ENCODE results near the gene PCBP3.
A peak's percentile ranks its signal among the peaks of the same experiment; 100 is the strongest.
"Not testable (repeated sequence)": the region's sequence is repeated elsewhere in the genome, so short reads cannot be mapped to it uniquely, and the experiment has no call there.

Gene PCBP3

DNA sequence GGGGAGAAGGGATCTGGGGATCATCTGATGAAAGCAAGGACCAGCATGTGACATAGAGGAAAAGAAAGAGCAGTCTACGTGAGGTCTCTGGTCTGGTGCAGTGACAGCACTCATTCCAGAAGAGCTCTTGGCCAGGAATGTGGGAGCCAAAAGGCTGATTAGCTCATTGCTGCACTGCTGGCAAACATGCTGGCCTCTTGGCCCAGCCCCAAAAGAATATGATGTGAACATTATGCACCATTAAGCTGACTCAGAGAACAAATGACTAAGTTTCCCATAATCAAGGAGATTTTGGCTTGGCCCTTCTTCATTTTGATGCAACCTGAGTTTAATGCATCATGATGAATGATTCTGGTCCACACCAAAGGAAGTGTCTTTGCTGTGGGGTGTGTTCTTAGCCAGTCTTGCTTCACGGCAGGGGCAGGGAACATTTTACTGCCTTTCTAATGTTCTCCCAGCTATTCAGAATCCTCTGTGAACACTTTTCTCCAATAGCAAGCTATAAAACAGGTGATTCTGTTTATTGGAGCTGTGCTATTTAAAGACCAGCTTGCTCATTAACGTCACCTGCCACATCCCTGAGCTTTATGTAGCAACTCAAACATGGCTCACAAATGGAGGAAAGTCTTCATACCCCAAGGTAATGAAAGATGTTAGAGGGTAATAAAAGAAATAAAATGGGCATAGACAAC is 55.1 kb downstream of the PCBP3 start:
- DNase-seq, result no peak

DNA sequence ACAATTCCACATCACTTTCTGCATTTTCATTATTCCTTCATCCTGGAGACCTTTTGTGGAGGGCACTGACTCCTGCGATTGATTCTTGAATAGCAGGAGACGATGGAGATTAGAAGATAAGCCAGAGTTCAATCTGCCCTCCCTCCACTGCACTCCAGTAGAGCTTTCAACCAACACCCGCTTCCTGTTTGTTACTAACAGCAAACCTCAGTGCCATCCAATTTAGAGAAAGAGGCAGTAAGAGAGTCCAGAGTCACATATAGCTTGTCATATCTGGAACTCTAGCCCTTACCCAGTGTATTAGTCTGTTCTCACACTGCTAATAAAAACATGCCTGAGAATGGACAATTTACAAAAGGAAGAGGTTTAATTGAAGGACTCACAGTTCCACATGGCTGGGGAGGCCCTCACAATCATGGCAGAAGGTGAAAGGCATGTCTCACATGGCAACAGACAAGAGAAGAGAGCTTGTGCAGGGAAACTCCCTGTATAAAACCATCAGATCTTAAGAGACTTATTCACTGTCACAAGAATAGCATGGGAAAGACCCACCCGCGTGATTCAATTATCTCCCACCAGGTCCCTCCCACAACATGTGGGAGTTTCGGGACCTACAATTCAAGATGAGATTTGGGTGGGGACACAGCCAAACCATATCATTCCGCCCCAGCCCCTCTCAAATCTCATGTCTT is 55.9 kb downstream of the PCBP3 start:
- DNase-seq, result no peak

DNA sequence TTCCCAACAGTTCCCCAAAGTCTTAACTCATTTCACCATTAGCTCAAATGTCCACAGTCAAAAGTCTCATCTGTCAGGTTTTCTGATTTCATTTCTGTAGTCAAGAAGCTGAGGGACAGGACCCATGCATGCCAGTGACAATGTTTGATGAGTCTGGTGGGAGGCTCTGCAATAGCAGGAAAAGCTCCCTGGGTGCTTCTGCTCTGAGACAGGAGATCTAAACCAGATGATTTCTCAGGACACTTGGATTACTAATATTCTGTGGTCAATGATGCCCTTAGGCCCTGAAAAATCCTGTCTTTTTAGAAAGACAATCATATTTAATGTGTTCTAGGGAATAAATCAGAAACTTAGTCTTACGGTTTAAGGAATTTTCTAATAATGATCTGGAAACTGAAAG is 56.4 kb downstream of the PCBP3 start:
- no peak for DNase-seq

DNA sequence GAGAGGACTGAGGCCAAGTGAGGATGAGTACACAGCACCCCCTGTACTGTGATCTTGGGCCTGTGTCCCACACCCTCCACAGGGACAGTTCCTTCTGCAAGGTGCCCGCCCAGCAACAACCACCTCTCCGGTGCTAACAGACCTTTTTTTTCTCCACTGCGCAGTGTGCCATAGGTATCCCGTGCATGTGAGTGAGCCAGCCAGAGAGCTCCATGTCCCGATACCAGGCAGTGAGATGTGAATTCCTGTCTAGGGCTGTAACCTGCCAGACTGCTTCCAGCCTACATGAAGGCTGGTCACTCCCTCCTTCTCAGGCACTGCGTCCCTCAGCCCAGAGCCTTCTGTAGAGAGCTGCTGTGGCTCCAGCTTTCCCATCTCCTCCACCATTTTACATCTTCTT is 56.9 kb downstream of the PCBP3 start:
- DNase-seq, result no peak

DNA sequence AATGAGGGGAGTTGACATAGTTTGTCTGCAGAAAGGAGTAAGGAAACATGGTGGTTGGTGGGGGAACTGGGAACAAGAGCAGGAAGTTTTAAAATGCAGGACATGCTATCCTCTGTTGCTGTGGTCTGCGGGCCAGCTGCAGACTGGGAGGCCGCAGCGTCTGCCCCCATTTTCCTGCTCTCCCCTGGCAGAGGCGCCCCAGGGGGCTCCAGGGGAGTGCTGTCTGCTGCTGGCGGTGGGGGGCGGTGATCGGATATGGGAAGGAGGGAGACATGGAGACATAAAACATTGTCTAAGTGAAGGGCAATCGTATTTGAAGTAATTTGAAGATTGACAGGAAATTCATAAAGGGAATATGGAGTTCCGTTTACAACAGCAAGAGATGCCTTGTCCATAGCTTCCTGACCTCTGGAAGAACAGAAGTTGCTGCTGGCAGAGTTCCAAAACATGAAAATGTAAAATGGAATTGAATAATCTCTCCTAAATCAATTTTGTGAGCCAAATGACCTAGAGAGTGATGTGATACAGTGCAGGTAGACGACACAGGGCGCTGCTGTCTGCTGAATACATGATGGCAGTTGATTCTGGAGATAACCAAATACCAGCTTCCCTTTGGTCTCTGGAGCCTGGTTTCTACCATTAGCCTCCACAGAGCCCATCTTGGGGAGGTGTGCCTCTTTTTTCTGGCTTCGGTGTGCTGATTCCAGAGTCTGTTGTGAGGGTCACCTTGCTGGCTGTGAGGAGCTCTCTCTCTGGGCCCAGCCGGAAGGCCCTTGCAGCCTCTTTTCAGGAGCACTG is 61.0 kb downstream of the PCBP3 start:
- no peak for DNase-seq

DNA sequence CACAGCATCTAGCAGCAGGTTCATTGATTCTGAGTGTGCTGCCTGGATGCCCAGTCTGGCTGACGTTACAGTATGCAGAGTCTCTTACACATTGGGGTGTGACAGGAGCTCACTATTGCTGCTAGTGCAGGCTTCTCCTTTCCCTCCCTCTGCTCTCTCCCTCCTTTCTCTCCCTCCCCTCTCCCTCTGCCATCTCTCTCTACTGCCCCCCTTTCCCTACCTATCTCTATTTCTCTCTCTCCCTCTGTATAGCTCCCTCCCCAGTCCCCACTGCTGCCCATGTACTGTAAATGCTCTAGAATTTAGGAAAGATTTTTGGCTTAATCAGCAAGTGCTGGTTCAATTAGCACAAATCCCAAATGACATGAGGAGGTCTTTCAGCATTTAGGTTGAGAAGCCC is 62.8 kb downstream of the PCBP3 start:
- DNase-seq, result no peak

DNA sequence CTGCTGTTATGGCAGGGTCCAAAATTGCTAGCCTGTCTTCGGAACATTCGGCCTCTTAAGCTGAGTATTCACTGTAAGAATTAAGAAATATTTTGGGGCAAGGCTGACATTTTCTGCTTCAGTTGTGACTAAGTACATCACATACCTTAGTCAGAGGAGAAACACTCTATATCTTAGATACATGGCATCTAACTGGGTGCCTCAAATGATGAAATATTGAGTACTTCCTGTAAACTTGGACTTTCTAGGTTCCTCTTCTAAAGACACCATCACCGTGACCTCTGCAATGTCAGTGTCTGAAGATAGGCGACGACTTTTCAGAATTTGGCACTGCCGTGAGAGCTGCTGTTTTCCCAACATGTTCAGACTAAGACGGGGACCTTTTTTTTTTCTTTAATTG is 65.6 kb downstream of the PCBP3 start:
- DNase-seq, result no peak

DNA sequence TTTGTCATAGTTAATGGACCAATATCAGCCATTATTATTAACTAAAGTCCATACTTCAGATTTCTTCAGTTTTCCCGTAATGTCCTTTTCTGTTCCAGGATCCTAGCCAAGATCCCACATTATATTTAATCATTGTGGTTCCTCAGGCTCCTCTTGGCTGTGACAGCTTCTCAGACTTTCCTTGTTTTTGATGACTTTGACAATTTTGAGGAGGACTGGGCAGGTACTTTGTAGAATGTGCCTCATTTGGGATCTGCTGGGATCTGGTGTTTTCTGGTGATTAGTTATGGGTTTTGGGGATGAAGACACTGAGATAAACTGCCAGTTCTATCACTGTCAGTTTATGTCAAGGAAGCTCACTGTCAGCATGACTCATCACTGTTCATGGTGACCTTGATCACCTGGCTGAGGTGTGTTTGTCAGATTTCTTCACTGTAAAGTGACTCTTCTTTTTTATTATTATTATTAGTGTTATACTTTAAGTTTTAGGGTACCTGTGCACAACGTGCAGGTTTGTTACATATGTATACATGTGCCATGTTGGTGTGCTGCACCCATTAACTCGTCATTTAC is 66.3 kb downstream of the PCBP3 start:
- no peak for DNase-seq

DNA sequence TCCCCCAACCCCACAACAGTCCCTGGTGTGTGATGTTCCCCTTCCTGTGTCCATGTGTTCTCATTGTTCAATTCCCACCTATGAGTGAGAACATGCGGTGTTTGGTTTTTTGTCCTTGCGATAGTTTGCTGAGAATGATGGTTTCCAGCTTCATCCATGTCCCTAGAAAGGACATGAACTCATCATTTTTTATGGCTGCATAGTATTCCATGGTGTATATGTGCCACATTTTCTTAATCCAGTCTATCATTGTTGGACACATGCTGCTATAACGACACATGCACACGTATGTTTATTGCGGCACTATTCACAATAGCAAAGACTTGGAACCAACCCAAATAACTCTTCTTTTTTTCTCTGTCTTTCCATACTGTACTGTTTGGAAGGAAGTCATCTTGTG is 66.8 kb downstream of the PCBP3 start:
- DNase-seq, result not testable (repeated sequence)

DNA sequence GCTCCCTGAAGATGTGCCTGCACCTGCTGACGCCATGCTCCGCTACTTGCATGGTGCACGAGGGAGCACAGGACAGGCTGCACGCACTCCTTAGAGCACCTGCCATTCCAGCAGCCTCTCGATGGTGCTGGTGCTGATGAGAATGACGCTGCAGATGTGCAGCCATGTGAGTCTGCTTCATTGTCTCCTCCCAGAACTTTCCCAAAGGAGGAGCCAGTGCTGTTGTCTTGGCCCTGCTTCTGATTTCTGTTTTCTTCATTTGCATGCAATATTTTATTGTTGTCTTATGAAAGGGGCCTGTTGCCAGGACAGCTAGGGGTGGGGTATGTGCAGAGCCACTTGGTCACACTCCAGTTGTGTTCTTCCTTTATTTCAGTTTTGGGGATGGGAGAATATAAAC is 70.1 kb downstream of the PCBP3 start:
- DNase-seq, result no peak

DNA sequence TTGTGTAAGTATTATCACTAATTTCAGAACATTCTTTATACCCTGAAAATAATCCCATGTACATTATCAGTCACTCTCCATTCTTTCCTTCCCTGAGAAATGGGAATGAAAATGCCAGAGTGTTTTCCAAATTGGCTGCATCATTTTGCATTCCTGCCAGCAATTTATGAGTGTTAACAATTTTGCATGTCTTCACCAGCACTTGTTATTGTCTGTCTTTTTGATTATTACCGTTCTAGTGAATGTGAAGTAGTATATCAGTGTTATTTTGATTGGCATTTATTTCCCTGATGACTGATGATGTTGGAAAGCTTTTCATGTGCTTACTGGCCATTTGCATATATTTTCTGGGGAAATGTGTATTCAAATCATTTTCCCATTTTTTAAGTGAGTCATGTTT is 71.9 kb downstream of the PCBP3 start:
- DNase-seq, result no peak

DNA sequence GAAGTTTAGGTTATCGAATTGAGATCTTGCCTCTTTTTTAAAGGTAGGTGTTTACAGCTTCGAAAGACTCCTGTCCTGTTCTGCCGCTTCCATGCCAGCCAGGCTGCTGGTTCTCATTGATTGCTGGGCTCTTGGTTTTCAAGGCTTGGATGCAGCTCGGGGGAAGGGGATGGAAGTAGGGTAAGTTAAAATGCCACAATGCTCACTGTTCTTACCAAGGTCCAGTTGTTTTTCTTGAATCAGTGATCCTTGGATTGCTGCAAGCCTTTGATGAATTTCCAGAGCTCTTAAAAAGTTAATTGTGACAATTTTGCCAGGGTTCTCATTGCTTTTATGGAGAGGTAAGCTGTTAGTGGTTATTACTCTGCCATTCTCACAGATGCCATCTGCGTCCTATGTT is 74.9 kb downstream of the PCBP3 start:
- DNase-seq, result no peak

DNA sequence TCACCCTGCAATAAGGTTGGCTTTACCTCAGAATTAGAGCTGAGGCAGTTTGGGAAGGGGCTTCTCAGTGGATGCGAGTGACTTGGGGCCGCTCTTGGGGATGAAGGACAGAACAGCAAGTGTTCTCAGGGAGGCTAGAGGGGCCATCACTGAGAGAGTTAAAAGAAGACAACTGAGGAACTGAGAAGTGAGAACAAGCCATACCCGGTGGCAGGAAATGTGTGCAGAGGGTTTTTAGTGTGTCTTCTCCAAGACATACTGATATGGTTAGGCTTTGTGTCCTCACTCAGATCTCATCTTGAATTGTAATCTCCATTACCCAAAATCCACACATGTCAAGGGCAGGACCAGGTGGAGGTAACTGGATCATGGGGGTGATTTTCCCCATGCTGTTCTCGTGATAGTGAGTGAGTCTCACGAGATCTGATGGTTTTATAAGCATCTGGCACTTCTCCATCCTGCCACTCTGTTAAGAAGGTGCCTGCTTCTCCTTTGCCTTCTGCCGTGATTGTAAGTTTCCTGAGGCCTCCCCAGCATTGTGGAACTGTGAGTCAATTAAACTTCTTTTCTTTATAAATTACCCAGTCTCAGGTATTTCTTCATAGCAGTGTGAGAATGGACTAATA is 75.8 kb downstream of the PCBP3 start:
- DNase-seq, result no peak

DNA sequence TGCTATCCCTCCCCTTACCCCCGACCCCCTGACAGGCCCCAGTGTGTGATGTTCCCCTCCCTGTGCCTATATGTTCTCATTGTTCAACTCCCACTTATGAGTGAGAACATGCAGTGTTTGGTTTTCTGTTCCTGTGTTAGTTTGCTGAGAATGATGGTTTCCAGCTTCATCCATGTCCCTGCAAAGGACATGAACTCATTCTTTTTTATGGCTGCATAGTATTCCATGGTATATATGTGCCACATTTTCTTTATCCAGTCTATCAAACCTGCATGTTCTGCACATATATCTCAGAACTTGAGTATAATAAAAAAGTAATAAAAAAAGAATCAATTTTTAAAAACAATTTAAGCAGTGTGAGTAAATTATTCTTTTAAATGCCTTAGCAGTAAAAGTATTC is 76.7 kb downstream of the PCBP3 start:
- not testable (repeated sequence) for DNase-seq

DNA sequence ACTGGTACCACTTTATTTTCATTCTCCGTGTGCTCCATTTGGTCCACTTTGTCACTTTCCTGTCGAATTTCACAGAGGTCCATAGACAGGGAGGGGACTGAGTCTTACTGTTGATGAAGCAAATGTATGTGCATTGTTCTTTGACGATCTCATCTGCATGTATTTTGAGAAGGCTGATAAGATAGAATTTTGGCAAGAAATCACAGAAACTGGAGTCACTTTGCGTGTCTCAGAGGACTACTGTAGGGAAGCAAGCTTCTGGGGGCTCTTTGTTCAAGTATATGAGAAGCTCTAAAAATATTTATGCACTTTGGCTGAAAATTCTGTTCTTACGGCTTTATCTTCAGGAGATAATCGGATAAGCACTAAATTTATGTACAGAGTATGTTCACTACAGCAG is 78.1 kb downstream of the PCBP3 start:
- no peak for DNase-seq

DNA sequence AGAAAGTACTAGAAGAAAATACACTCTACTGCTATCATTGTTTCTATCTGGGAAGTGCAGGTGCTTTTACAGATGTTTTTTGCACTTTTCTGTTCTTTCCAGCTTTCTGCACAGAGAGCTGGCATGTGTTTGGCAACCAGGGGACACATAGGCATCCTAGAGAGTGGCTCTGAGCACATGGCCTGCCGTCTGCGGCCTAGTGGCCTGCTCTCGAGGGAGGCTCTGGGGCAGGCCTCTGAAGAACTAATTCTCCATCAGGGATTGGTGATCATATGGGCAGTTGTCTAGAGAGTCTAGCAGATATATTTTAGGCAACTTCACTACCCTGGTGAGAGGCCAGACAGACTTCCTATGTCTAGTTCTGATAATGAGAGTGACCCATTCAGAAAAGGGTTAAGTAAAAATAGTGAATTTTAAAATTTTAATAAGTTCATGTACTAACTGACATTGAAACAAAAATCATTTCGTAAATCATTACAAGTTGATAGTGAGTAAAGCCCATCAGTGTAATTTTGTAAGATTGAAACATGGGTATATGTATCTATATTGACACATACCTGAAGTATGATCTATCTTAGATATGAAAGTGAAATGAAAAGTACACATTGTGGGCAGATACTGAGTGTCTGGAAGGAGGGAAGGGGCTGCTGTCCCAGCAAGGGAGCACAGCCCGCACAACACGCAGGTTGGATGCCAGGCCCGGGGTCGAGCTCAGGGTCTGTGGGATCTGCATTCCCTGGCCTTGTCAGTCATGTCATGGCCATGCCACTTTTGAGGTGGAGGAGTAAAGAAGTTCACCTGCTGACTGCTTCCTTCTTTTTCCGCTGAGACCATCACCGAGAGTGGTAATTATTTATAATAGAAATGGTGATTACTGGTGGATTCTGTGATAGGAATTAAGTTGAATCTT is 79.8 kb downstream of the PCBP3 start:
- DNase-seq, result no peak

DNA sequence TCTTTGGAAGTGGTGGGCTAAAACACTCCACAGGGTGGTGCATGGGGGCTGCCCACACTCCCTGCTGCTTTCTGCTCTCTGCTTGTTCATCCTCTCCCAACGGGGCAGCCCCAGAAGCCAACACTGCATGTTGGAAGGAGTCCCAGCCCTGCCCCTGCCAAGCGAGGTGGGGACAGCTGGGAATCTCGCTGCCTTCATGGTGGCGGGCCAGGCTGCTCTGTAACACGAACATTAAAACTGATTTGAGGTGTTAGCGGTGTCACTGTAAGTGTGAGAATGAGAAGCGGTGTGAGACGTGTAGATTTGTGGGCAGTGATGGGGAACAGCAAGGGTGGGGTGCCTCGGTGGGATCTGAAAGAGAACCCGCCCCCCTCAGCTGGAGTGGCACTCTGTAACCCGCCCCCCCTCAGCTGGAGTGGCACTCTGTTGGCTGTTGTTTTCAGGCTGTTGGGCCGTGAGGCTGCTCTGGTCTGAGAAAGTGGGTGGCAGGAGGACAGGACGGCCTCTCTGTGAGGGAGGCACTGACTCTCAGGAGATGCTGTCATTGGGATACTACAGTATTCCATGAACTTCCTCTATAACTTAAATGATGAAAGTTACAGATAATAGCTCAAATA is 80.9 kb downstream of the PCBP3 start:
- peak; percentile 25 for DNase-seq

DNA sequence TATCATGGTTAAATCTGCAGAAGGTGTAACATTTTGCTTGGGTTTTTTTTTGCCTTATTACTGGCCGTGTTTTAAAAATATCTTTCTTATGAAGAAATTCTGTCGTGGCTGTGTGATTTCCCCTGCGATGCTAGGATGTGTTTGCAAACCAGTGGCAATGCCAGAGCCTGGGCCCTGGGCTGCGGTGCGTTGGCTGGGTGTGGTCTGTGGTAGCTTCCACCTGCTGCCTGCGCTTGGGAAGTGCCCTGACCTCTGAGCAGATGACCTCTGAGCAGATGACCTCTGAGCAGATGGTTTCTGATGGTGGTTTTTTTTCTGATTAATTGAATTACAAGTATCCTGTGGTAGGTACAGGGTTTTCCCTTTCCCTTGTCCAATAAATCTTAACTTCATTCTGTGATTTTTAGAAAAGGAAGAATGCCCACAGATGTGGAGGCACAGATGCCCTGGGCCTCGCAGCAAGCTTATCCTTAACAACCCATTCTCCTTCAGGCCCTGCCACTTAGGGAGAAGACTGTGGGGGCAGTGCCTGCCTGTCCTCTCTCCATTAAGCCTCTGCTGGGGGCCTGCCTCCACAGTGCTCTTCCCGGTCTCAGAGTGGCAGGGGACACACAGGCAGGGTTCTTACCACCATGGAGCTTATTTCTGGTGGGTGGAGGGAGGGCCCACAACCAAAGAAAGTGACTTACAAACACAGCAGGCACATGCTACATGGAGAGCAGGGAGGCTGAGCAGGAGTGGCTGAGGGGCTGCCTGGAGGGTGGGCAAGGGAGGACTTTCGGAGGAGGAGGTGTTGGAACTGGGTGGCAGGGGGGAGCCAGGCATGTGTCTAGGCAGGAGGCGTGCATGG is 81.7 kb downstream of the PCBP3 start:
- no peak for DNase-seq

DNA sequence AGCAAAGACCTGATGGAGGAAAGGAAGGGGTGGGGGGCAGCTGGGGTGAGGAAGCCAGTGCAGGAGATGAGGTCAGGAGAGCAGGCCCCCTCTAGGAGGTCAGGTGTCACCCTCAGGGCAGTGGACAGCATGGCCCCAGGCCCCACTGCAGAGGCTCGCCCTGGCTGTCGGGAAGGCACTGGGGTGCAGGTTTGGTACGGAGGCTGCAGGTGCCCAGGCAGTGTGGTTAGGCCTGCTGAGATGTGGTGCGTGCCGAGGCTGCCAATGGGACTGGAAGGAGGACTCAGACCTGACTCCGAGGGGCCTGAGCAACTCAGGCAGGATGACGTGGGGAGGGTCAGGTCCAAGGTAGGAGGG is 82.3 kb downstream of the PCBP3 start:
- DNase-seq, result no peak

DNA sequence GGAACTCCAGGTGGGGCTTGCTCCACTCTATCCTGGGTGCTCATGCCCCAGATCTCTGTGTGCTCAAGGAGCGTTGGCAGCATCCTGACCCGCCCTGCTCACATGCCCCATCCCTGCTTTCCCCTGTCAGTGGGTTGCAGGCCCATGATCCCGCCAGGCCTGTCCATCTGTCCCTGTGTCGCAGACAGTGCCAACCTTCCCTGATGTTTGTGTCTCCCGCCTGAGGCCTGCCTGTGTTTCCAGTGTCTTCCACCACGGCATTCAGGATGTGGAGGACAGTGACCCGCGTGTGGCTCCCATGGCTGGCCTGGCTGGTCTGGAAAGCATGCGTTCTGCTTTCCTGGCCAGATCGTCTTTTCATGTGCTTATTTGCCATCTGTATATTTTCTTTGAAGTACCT is 82.9 kb downstream of the PCBP3 start:
- no peak for DNase-seq

DNA sequence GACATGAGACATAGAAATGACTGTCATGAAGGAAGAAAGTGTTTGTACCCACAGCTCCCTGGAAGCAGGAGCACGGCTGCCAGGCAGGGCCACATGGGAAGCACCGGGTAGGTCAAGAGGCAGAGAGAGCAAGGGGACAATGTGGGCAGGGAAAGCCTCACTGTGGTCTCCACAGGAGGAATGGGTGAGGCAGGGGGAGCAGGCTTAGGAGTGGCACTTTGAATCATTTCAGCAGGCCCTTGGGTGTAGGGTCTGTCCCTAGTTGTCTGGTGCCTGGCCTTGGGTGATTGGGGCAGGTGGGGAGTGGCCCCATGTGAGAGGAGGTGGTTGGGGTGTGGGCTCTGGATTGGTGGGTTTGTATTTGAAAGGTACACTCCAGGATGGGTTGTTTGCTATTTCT is 83.9 kb downstream of the PCBP3 start:
- no peak for DNase-seq
